GM18507 (cell line): ENCODE measurements around the gene SHANK2.

Experiments
- DNase-seq: peaks from one replicate; pipeline ENCODE4 v3.0.0; 2011; ENCODE audit warnings: low read depth; ENCODE audit not compliant: insufficient read length; ENCODE audit errors: extremely low spot score
- FAIRE-seq: peaks from 2 replicates; lab custom pipeline; 2011; peaks lifted over from hg19 to GRCh38; lab: Jason Lieb, UNC

SHANK2 gene

GRCh38 chr11:71227058-71227659 lies 25.2 kb downstream of the SHANK2 start:
- no peak for DNase-seq
- no peak for FAIRE-seq

GRCh38 chr11:71223671-71224660 lies 28.4 kb downstream of the SHANK2 start:
- DNase-seq (no peak), FAIRE-seq (no peak)

- no peak for FAIRE-seq
These were observed 29.3 kb downstream of the SHANK2 start for GRCh38 chr11:71223081-71223405.

GRCh38 chr11:71222318-71223080 lies 29.9 kb downstream of the SHANK2 start:
- DNase-seq (no peak), FAIRE-seq (no peak)

More at GRCh38 chr11:71223081-71223405, 29.3 kb downstream of the SHANK2 start:
- no peak for DNase-seq

GRCh38 chr11:71221821-71222220 lies 30.6 kb downstream of the SHANK2 start:
- DNase-seq (no peak), FAIRE-seq (no peak)

GRCh38 chr11:71221201-71221600 lies 31.2 kb downstream of the SHANK2 start:
- DNase-seq (no peak), FAIRE-seq (no peak)

- DNase-seq = no peak
- no peak for FAIRE-seq
These were observed 33.4 kb downstream of the SHANK2 start for GRCh38 chr11:71218789-71219499.

- no peak for FAIRE-seq
- no peak for DNase-seq
These were observed 36.9 kb downstream of the SHANK2 start for GRCh38 chr11:71215425-71215965.

GRCh38 chr11:71214553-71215424 lies 37.6 kb downstream of the SHANK2 start:
- DNase-seq (no peak), FAIRE-seq (no peak)

- no peak for DNase-seq
These were observed 38.5 kb downstream of the SHANK2 start for GRCh38 chr11:71213696-71214552.

GRCh38 chr11:71212871-71213559 lies 39.4 kb downstream of the SHANK2 start:
- DNase-seq (no peak), FAIRE-seq (no peak)

More at GRCh38 chr11:71213696-71214552, 38.5 kb downstream of the SHANK2 start:
- FAIRE-seq = no peak

- FAIRE-seq (no peak), DNase-seq (no peak)
These were observed 40.7 kb downstream of the SHANK2 start for GRCh38 chr11:71211631-71212030.

GRCh38 chr11:71210861-71211260 lies 41.5 kb downstream of the SHANK2 start:
- DNase-seq (no peak), FAIRE-seq (no peak)

- no peak for FAIRE-seq
- DNase-seq = no peak
These were observed 42.7 kb downstream of the SHANK2 start for GRCh38 chr11:71209656-71210055.

- no peak for DNase-seq
These were observed 43.2 kb downstream of the SHANK2 start for GRCh38 chr11:71209181-71209580.

GRCh38 chr11:71208011-71208774 lies 44.2 kb downstream of the SHANK2 start:
- no peak for DNase-seq
- FAIRE-seq = no peak

More at GRCh38 chr11:71209181-71209580, 43.2 kb downstream of the SHANK2 start:
- FAIRE-seq = no peak
